T-helper 22 cell (primary cell): Measurements from ENCODE around the gene EXOC3.

Experiments used
- DNase-seq: peaks from one replicate; pipeline ENCODE4 v3.0.0-alpha.2; 2020; ENCODE audit warnings: low read depth

EXOC3 gene

GRCh38 chr5:457195-457961 lies 14.4 kb downstream of the EXOC3 start:
- DNase-seq = no peak

GRCh38 chr5:458547-459353 lies 15.8 kb downstream of the EXOC3 start:
- no peak for DNase-seq

GRCh38 chr5:459562-460272 lies 16.7 kb downstream of the EXOC3 start:
- DNase-seq = no peak

- DNase-seq = no peak
These were observed 17.3 kb downstream of the EXOC3 start for GRCh38 chr5:460273-460625.

GRCh38 chr5:462051-462481 lies 19.1 kb downstream of the EXOC3 start:
- DNase-seq = no peak

GRCh38 chr5:463301-463700 lies 20.3 kb downstream of the EXOC3 start:
- no peak for DNase-seq

- DNase-seq = peak; percentile 71
These were observed 21.0 kb downstream of the EXOC3 start for GRCh38 chr5:463952-464351.

- DNase-seq = no peak
These were observed 21.5 kb downstream of the EXOC3 start for GRCh38 chr5:464446-464842.

GRCh38 chr5:464843-465590 lies 22.0 kb downstream of the EXOC3 start:
- no peak for DNase-seq

- no peak for DNase-seq
These were observed 22.8 kb downstream of the EXOC3 start for GRCh38 chr5:465591-466403.

- no peak for DNase-seq
These were observed 23.8 kb downstream of the EXOC3 start for GRCh38 chr5:466661-467310.

GRCh38 chr5:468401-468800 lies 25.4 kb downstream of the EXOC3 start:
- no peak for DNase-seq

- DNase-seq = no peak
These were observed 26.9 kb downstream of the EXOC3 start for GRCh38 chr5:469752-470483.

- DNase-seq = no peak
These were observed 28.2 kb downstream of the EXOC3 start for GRCh38 chr5:470961-471749.

- no peak for DNase-seq
These were observed 28.7 kb downstream of the EXOC3 start for GRCh38 chr5:471750-472058.

GRCh38 chr5:472076-472655 lies 29.2 kb downstream of the EXOC3 start:
- no peak for DNase-seq

GRCh38 chr5:472656-473550 lies 29.9 kb downstream of the EXOC3 start:
- DNase-seq = peak; percentile 76
